NT2/D1 (cell line): Measurements from ENCODE around the gene SEC14L1.

Source experiments
- SUZ12 ChIP-seq: IDR thresholded peaks from 2 replicates; pipeline ENCODE4 v1.6.1; 2011; ENCODE audit not compliant: insufficient read length, insufficient read depth; ENCODE audit errors: extremely low read depth
- YY1 ChIP-seq: IDR thresholded peaks from 2 replicates; pipeline ENCODE4 v1.6.1; 2011; ENCODE audit not compliant: insufficient read length, insufficient read depth
- ZNF274 ChIP-seq: IDR thresholded peaks from 2 replicates; pipeline ENCODE4 v1.6.1; 2011; ENCODE audit warnings: mild to moderate bottlenecking, low read depth, low read length

- no peak for TF ChIP-seq ZNF274
- no peak for TF ChIP-seq YY1
- TF ChIP-seq SUZ12: no peak
These were observed 33.9 kb upstream of the SEC14L1 start for GRCh38 chr17:77106874-77107358.
